ENCODE results near the gene CLNK.

GRCh38 chr4:10593130-10593529 lies 91.4 kb downstream of the CLNK start:
- no peak for TF ChIP-seq CTCF (IDR thresholded peaks at IDR 0.05; ENCODE audit: low read depth, low read length, missing input control)
- TF ChIP-seq SP1 (IDR thresholded peaks at IDR 0.05): no peak
- no peak for TF ChIP-seq JUND (IDR thresholded peaks at IDR 0.05)
- TF ChIP-seq MAX (IDR thresholded peaks at IDR 0.05): no peak
- no peak for TF ChIP-seq RXRA (IDR thresholded peaks at IDR 0.05)
- TF ChIP-seq RAD21 (IDR thresholded peaks at IDR 0.05): no peak
- no peak for TF ChIP-seq REST (IDR thresholded peaks at IDR 0.05)
- TF ChIP-seq YY1 (IDR thresholded peaks at IDR 0.05): no peak
- TF ChIP-seq TAF1 (conservative IDR thresholded peaks at IDR 0.05): no peak
- no peak for TF ChIP-seq EGR1 (IDR thresholded peaks at IDR 0.05; ENCODE audit: low read depth in 2 of 2)
- no peak for TF ChIP-seq HNF4G (IDR thresholded peaks at IDR 0.05)
- TF ChIP-seq ZBTB33 (IDR thresholded peaks at IDR 0.05): no peak
